IPS-15b (cell line): ENCODE results near the gene TINCR.

Experiments used
- H3K27me3 ChIP-seq: one replicate; pipeline ENCODE4 v1.6.1; 2013; ENCODE audit warnings: low read length; ENCODE audit not compliant: control insufficient read depth, insufficient read depth
- H3K36me3 ChIP-seq: one replicate; pipeline ENCODE4 v1.6.1; 2013; ENCODE audit warnings: low read length; ENCODE audit not compliant: control insufficient read depth, insufficient read depth
- H3K4me1 ChIP-seq: one replicate; pipeline ENCODE4 v1.6.1; 2013; ENCODE audit warnings: mild to moderate bottlenecking, low read length; ENCODE audit not compliant: control insufficient read depth, insufficient read depth
- H3K4me3 ChIP-seq: one replicate; pipeline ENCODE4 v1.5.1; 2013; ENCODE audit warnings: low read depth, low read length
- H3K9ac ChIP-seq: one replicate; pipeline ENCODE4 v1.6.1; 2013; ENCODE audit warnings: low read depth, mild to moderate bottlenecking, low read length
- H3K9me3 ChIP-seq: one replicate; pipeline ENCODE4 v1.6.1; 2013; ENCODE audit warnings: mild to moderate bottlenecking, low read length; ENCODE audit not compliant: control insufficient read depth, insufficient read depth

Gene TINCR

DNA sequence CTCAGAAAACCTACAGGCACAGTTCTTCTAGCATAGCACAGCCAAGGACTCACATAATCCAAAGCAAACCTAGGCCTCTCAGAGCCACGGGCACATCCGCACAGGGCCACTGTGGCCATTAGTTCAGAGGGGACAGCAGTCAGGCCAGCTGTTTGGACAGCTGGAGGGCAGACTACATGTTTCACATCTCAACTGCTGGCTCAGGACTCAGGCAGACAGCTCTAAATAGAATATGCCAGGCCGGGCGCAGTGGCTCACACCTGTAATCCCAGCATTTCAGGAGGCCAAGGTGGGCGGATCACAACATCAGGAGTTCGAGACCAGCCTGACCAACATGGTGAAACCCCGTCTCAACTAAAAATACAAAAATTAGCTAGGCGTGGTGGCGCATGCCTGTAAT lies 28.0 kb upstream of the TINCR start:
- no peaks in the 10 kb centered on the region for H3K9me3 ChIP-seq
- H3K36me3 ChIP-seq = peaks cover 80% of the 10 kb centered on the region

DNA sequence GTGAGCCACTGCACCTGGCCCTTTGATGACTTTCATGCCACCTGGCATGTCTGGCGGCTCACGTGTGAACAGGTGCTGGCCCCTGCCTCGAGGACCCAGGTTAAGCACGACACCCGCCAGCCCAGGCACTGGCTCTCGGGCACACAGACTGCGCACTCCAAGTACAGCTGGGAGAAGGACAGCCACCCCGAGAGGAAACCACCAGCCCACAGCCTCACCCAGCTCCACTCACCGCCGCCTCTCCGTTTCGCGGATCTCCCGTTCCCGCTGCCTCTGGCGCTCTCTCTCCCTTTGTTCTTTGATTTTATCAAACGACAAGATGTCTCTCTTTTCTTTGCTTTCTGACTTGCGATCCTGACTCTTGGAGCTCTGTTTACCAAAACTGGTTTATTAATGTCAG lies 27.4 kb upstream of the TINCR start:
- Histone ChIP-seq H3K27me3 (no peaks in the 10 kb centered on the region), H3K36me3 (peaks cover 80% of the 10 kb centered on the region), H3K9me3 (no peaks in the 10 kb centered on the region), H3K9ac (no peak overlapping the region), H3K4me1 (no peaks in the 10 kb centered on the region), H3K4me3 (no peak overlapping the region)

More for the DNA sequence above, 28.0 kb upstream of the TINCR start:
- no peak overlapping the region for H3K4me3 ChIP-seq
- no peaks in the 10 kb centered on the region for H3K4me1 ChIP-seq
- H3K9ac ChIP-seq = no peak overlapping the region
- H3K27me3 ChIP-seq = no peaks in the 10 kb centered on the region

DNA sequence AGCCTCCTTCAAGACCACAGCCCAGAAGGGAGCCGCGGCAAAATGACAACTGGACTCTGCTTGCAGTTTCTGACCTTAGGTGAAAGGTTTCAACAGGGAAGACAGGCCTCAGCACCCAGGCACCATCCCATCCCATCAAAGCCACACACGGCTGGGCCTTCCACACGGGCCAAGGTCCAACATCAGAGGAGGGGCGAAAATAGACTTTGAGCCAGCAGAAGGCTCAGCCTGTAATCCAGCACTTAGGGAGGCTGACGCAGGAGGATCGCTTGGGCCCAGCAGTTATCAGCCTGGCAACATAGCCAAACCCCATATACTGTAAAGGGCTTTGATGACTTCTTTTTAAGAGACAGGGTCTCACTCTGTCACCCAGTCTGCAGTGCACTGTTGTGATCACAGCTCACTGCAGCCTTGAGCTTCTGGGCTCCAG lies 26.8 kb upstream of the TINCR start:
- Histone ChIP-seq H3K9ac (no peak overlapping the region), H3K4me1 (no peaks in the 10 kb centered on the region), H3K27me3 (no peaks in the 10 kb centered on the region), H3K9me3 (no peaks in the 10 kb centered on the region), H3K4me3 (no peak overlapping the region), H3K36me3 (peaks cover 81% of the 10 kb centered on the region)

DNA sequence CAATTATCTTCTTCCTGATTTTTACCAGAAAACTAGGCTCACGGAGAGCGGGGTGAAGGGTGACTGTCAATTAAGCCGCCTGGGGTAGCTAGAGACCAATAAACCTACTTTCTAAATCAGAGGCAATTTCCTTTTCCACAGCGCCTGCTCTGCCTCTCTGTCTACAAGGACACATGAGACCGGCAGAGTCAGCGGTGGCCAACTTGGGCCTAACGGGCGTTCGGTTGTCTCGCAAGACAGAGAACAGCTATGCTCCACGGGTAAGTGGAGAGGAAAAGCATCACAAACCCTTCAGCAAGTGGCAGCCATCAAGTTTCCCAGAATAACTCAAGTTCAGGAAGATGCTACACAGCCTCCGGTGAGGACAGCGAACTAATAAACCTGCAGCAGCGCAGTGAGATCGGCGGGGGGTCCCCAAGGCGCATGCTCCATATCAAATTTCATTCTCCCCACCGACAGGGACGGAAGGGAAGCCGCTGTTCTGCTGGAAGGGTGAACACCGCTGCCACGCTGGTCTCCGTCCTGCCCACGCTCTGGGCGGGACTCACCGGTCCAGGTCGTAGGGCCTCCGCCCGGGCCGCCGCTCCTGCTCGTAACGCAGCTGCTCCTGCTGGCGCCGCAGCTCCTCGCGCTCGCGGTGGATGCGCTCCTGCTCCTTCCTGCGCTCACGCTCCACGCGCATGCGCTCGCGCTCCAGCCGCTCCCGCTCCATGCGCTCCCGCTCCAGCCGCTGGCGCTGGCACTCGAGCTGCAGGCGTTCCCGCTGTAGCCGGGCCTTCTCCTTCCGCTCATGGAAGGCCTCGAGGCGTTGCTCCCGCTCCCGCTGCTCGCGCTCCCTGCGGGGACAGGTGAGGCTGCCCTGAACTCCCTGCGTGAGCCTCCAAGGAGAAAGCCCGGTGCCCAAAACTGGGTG lies 25.8 kb upstream of the TINCR start:
- Histone ChIP-seq H3K27me3 (no peaks in the 10 kb centered on the region), H3K9ac (no peak overlapping the region), H3K9me3 (no peaks in the 10 kb centered on the region), H3K4me1 (no peaks in the 10 kb centered on the region), H3K4me3 (no peak overlapping the region), H3K36me3 (peaks cover 84% of the 10 kb centered on the region)

DNA sequence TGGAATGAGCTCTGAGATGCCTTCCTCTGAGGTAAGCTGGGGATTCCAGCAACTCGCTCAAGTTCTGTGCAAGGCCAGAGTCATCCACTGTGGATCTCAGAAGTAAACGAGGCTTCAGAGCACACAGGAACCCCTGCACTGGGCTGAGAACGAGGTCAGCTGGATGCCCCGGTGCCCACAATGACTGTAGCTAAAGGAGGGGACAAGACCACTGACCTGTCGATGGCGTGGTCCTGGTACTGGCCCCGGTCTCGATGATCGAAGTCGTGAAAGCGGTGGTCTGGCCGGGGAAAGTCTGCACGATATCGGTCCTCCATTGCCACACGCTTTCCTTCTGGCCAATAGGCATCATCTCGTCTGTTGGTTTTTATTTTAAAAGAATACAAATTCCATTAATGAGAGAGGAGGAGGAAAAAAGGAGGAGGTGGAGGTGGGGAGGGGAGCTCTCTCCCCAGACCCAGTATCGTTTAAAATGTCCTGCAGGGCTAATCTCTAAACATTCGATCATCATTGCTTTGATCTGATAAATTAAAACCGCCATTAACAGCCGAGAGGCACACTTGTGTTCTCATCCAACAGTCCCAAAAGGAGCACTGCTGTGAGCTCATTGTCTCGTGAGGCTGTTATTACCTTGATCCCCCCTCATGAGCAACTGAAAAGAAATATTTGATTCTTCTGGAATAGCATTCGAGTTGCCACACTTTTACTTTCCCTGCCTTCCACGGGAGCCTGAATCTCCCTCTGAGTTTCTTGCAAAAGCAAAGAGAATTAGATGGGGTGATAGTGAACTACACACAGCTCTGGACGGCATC lies 25.0 kb upstream of the TINCR start:
- Histone ChIP-seq H3K4me3 (no peak overlapping the region), H3K4me1 (no peaks in the 10 kb centered on the region), H3K27me3 (no peaks in the 10 kb centered on the region), H3K36me3 (peaks cover 83% of the 10 kb centered on the region), H3K9me3 (no peaks in the 10 kb centered on the region), H3K9ac (no peak overlapping the region)

DNA sequence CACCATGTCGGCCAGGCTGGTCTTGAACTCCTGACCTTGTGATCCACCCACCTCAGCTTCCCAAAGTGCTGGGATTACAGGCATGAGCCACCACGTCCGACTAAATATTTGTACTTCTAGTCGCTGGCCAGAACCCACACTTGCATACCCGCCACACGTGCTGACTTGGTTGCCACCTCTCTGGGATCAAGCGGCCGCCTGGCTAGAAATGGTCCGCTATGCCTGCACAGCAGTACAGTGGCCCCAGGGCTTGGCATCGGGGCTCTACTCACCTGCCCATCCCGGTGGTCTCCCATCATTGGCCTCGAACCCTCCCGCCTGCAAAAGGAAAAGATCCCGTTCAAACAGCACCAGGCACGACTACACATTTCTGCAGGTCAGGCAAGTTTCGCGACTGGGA lies 23.7 kb upstream of the TINCR start:
- Histone ChIP-seq H3K27me3 (no peaks in the 10 kb centered on the region), H3K36me3 (peaks cover 80% of the 10 kb centered on the region), H3K4me3 (no peak overlapping the region), H3K4me1 (no peaks in the 10 kb centered on the region), H3K9ac (no peak overlapping the region), H3K9me3 (no peaks in the 10 kb centered on the region)

DNA sequence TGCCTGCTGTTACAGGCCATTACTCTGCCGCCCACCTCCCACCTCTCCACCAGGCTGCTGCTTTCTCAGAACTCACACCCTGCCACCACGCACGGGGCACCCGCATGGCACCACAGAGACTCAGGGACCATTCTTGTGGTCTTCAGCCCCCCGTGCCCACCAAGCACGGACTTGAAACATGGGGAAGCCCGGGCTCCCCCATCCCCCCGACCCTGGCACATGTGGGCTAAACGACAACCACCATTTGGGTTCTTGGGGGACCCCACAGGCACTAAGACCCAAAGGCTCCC lies 23.1 kb upstream of the TINCR start:
- H3K27me3 ChIP-seq = no peaks in the 10 kb centered on the region
- no peaks in the 10 kb centered on the region for H3K4me1 ChIP-seq
- peaks cover 75% of the 10 kb centered on the region for H3K36me3 ChIP-seq
- no peak overlapping the region for H3K9ac ChIP-seq
- no peak overlapping the region for H3K4me3 ChIP-seq
- no peaks in the 10 kb centered on the region for H3K9me3 ChIP-seq

DNA sequence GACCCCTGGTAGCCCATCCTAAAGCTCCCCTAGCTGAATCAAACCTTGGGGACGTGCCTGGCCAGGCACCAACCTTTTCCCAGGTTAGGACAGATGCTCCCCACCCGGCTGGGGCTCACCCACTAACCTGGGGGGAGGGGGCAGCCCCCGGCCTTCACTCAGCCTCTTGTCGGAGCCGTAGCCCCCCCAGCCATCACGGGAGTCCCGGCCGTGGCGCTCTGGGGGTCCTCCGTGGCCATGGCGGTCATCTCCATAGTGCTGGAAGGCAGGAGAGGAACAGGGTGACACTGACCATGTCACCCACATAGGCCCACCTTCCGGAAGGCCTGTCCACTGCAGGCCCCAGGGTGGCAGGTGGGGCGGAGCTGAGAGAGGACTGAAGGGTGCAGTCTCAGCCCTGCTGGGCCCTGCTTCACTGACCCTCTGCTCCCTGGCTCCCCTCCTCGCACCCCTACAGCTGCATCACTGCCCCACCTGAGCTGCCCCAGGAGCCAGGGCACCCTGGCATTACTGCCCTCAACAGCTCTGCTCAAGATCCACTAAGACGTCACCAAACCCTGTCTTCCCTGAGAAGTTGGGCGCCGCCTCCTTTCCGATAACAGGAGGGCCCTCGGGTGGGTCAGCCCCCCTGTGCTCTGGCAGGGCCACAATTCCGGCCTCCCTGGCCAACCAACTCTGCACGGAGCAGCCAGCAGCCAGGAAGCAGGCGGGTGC lies 22.6 kb upstream of the TINCR start:
- Histone ChIP-seq H3K9ac (no peak overlapping the region), H3K27me3 (no peaks in the 10 kb centered on the region), H3K36me3 (peaks cover 70% of the 10 kb centered on the region), H3K4me3 (no peak overlapping the region), H3K9me3 (no peaks in the 10 kb centered on the region), H3K4me1 (peaks cover 3% of the 10 kb centered on the region)

DNA sequence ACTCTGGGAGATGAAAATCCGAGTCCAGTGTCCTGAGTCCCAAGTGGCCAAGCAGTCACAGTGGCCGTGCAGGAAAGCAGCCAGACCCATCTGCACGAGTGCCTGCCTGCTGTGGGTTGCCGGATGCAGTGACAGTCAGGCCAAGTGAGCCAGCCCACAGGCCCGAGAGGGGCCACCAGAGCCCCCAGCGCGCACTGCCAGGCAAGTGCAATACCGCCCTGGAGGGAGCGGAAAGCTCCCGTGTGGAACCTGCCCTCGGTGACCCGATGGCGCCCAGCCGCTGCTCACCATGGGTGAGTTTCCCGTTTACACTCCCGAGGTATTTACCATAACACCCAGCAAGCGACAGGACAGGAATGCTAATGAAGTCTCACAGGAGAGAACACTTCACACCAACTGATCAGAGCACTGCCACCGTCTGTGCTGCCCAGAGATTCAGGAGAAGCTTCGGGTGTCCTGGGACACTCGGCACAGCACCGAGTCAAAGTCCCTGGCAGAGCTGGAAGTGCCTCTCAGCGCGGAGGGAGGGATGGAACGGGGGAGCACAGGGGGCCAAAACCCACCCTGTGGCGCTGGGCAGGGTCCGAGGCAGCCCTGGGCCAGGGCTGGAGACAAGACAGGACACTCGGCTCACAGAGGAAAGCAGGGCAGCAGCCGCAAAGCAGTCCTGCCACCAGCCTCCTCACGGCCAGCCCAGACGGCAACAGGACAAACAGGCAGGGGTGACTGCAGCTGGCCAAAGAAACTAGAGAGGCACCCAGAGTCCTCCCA lies 21.3 kb upstream of the TINCR start:
- Histone ChIP-seq H3K36me3 (peaks cover 58% of the 10 kb centered on the region), H3K9ac (peak overlapping the region; percentile 3), H3K4me3 (no peak overlapping the region), H3K9me3 (no peaks in the 10 kb centered on the region), H3K4me1 (peaks cover 5% of the 10 kb centered on the region), H3K27me3 (no peaks in the 10 kb centered on the region)

DNA sequence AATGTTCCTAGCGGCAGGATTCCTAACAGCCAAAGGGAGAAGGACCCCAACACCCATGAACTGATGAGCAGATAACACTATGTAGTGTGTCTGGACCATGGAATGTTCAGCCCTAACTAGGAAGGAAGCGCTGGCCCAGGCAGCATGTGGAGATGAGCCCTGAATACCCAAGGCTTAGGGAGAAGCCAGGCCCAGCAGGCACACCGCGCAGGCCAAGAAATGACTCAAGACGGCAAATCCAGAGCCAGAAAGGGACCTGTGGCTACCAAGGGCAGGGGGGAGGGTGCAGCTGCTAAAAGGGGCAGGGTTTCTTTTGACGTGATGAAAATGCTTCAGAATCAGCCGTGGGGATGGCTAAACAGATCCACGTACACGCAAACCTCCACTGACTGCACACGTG lies 20.7 kb upstream of the TINCR start:
- Histone ChIP-seq H3K4me1 (peaks cover 5% of the 10 kb centered on the region), H3K27me3 (no peaks in the 10 kb centered on the region), H3K9me3 (no peaks in the 10 kb centered on the region), H3K36me3 (peaks cover 52% of the 10 kb centered on the region), H3K4me3 (no peak overlapping the region), H3K9ac (no peak overlapping the region)

DNA sequence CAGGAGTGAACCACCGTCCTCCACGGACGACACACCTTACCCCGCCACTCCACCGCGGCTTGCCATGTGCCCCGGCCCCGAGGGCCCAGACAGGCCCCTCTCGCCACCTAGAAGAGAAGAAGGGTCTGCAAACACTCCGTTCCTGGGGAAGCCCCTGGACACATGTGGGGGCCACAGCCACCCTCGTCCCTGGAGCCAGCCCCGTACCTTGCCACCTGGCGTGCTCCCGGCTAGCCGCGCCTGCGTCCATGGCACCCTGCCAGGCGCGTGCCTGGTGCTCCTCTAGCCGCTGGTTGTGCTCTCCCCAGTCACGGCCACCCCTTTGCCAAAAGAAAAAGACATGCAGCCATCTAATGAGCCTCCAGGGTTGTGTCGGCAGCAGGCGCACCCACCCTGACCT lies 19.9 kb upstream of the TINCR start:
- Histone ChIP-seq H3K4me1 (peaks cover 5% of the 10 kb centered on the region), H3K9me3 (no peaks in the 10 kb centered on the region), H3K4me3 (no peak overlapping the region), H3K9ac (no peak overlapping the region), H3K27me3 (no peaks in the 10 kb centered on the region), H3K36me3 (peaks cover 44% of the 10 kb centered on the region)
